Hepatocyte (in vitro differentiated cells): ENCODE results near the gene DPF3. TPM values are rescaled to one million over a fixed set of nuclear protein-coding genes. Genes with fewer than 3 reads are reported as not detected.
"Not testable (repeated sequence)": the region's sequence is repeated elsewhere in the genome, so short reads cannot be mapped to it uniquely, and the experiment has no call there.

Experiments
- DNase-seq: peaks from one replicate; pipeline ENCODE4 v3.0.0-alpha.2; 2016; ENCODE audit warnings: low spot score
- H2AFZ ChIP-seq: fragments of 200-600 bp; sonication (generic); 2 replicates; pipeline ENCODE4 v1.6.0; 2016; ENCODE audit warnings: antibody characterized with exemption, mild to moderate bottlenecking
- H3K27ac ChIP-seq: fragments of 200-600 bp; sonication (generic); 2 replicates; pipeline ENCODE4 v1.5.1; 2016; ENCODE audit warnings: mild to moderate bottlenecking
- H3K27me3 ChIP-seq: fragments of 200-600 bp; sonication (generic); 2 replicates; pipeline ENCODE4 v1.6.1; 2016
- H3K36me3 ChIP-seq: fragments of 200-600 bp; sonication (generic); replicated peaks from 2 replicates; pipeline ENCODE4 v1.5.1; 2016; ENCODE audit warnings: low read depth; ENCODE audit not compliant: insufficient read depth
- H3K4me1 ChIP-seq: fragments of 200-600 bp; sonication (generic); 2 replicates; pipeline ENCODE4 v1.5.1; 2016; ENCODE audit warnings: mild to moderate bottlenecking, moderate library complexity; ENCODE audit not compliant: insufficient read depth
- H3K4me2 ChIP-seq: fragments of 200-600 bp; sonication (generic); 2 replicates; pipeline ENCODE4 v1.6.0; 2016
- H3K4me3 ChIP-seq: fragments of 200-600 bp; sonication (generic); 2 replicates; pipeline ENCODE4 v1.5.1; 2016; ENCODE audit warnings: mild to moderate bottlenecking
- H3K79me2 ChIP-seq: fragments of 200-600 bp; sonication (generic); 2 replicates; pipeline ENCODE4 v1.6.0; 2017; ENCODE audit warnings: mild to moderate bottlenecking
- H3K9me2 ChIP-seq: fragments of 200-600 bp; sonication (generic); replicated peaks from 2 replicates; pipeline ENCODE4 v1.6.0; 2017; ENCODE audit warnings: mild to moderate bottlenecking; ENCODE audit not compliant: insufficient read depth
- H3K9me3 ChIP-seq: fragments of 200-600 bp; sonication (generic); 2 replicates; pipeline ENCODE4 v1.5.1; 2016; ENCODE audit warnings: low read depth, mild to moderate bottlenecking
- H4K20me1 ChIP-seq: fragments of 200-600 bp; sonication (generic); 2 replicates; pipeline ENCODE4 v1.6.0; 2016; ENCODE audit warnings: mild to moderate bottlenecking; ENCODE audit not compliant: insufficient read depth, poor library complexity, severe bottlenecking
- CTCF ChIP-seq: fragments of 200-600 bp; sonication (generic); IDR thresholded peaks from 2 replicates; pipeline ENCODE4 v1.5.1; 2016; ENCODE audit warnings: antibody characterized with exemption, mild to moderate bottlenecking; ENCODE audit not compliant: poor library complexity
- EZH2 ChIP-seq: fragments of 200-600 bp; sonication (generic); IDR thresholded peaks from 2 replicates; pipeline ENCODE4 v1.6.1; 2016; ENCODE audit warnings: antibody characterized with exemption, mild to moderate bottlenecking, borderline replicate concordance
- EZH2phosphoT487 ChIP-seq: fragments of 200-600 bp; sonication (generic); IDR thresholded peaks from one replicate; pipeline ENCODE4 v1.6.1; 2018; ENCODE audit warnings: antibody characterized with exemption, mild to moderate bottlenecking, low read depth, moderate library complexity; ENCODE audit not compliant: unreplicated experiment, severe bottlenecking
- WGBS: methylation state at CpG from one replicate; pipeline ENCODE4 v1.1.6; 2016; ENCODE audit warnings: low lambda C conversion rate; ENCODE audit errors: missing lambda C conversion rate; 5-methylcytosine and 5-hydroxymethylcytosine counted together
- polyA plus RNA-seq: library from polyadenylated mRNA; unstranded; fragments of >200 nt; fragmentation: Nextera tagmentation; extraction: Ambion mirVana; gene quantifications from 2 replicates; pipeline ENCODE4 v1.2.1, GENCODE V29; 2016
- total RNA-seq: library from RNA; depleted of rRNA; stranded (reverse); fragments of >200 nt; gene quantifications from 2 replicates; pipeline ENCODE4 v1.2.3, GENCODE V29; 2014

DPF3 gene
- total and polyA plus RNA-seq, 2 experiments from 2014 or later, result 0.21 to 0.47 TPM

GRCh38 chr14:72752034-72752412, 141.9 kb downstream of the DPF3 start:
- no peak overlapping the region for H2AFZ ChIP-seq
- H3K4me2 ChIP-seq, result no peak overlapping the region
- no peak overlapping the region for H3K4me3 ChIP-seq
- H3K27me3 ChIP-seq, result no peaks in the 10 kb centered on the region
- H3K4me1 ChIP-seq, result no peaks in the 10 kb centered on the region
- no peaks in the 10 kb centered on the region for H4K20me1 ChIP-seq
- TF ChIP-seq EZH2, result no peak
- TF ChIP-seq CTCF, result no peak
- TF ChIP-seq EZH2phosphoT487, result no peak
- H3K36me3 ChIP-seq, result no peaks in the 10 kb centered on the region
- H3K9me3 ChIP-seq, result no peaks in the 10 kb centered on the region
- no peak for DNase-seq
- no peak overlapping the region for H3K27ac ChIP-seq
- WGBS, result 90% methylated on average over 3 of the region's 3 CpGs
- H3K79me2 ChIP-seq, result no peaks in the 10 kb centered on the region
- no peaks in the 10 kb centered on the region for H3K9me2 ChIP-seq

GRCh38 chr14:72751276-72752033, 142.4 kb downstream of the DPF3 start:
- no peaks in the 10 kb centered on the region for H3K9me3 ChIP-seq
- no peak for DNase-seq
- no peak overlapping the region for H3K4me2 ChIP-seq
- no peak overlapping the region for H3K27ac ChIP-seq
- H3K9me2 ChIP-seq, result no peaks in the 10 kb centered on the region
- H3K4me1 ChIP-seq, result no peaks in the 10 kb centered on the region
- TF ChIP-seq EZH2 (no peak), CTCF (no peak), EZH2phosphoT487 (no peak)
- WGBS, result 92% methylated on average over 9 of the region's 9 CpGs
- H3K79me2 ChIP-seq, result no peaks in the 10 kb centered on the region
- no peaks in the 10 kb centered on the region for H4K20me1 ChIP-seq
- no peaks in the 10 kb centered on the region for H3K27me3 ChIP-seq
- H3K4me3 ChIP-seq, result no peak overlapping the region
- no peak overlapping the region for H2AFZ ChIP-seq
- H3K36me3 ChIP-seq, result no peaks in the 10 kb centered on the region

- not testable (repeated sequence) for H3K27ac ChIP-seq, H3K79me2 ChIP-seq, H3K4me3 ChIP-seq, H3K36me3 ChIP-seq, H4K20me1 ChIP-seq, H3K4me2 ChIP-seq, H3K9me2 ChIP-seq, H2AFZ ChIP-seq, H3K27me3 ChIP-seq, H3K9me3 ChIP-seq, H3K4me1 ChIP-seq, DNase-seq
- 97% methylated on average over 4 of the region's 4 CpGs for whole genome bisulfite sequencing
Observed at GRCh38 chr14:72748921-72749320, 145.0 kb downstream of the DPF3 start.

GRCh38 chr14:72747652-72748051, 146.2 kb downstream of the DPF3 start:
- Histone ChIP-seq H4K20me1 (no peaks in the 10 kb centered on the region), H3K4me2 (no peak overlapping the region), H2AFZ (no peak overlapping the region), H3K79me2 (no peaks in the 10 kb centered on the region), H3K27me3 (no peaks in the 10 kb centered on the region), H3K9me2 (no peaks in the 10 kb centered on the region), H3K4me1 (no peaks in the 10 kb centered on the region), H3K27ac (no peak overlapping the region), H3K36me3 (no peaks in the 10 kb centered on the region), H3K9me3 (no peaks in the 10 kb centered on the region), H3K4me3 (no peak overlapping the region)
- WGBS, result 63% methylated on average over 3 of the region's 3 CpGs
- DNase-seq, result no peak
- no peak for TF ChIP-seq CTCF
- TF ChIP-seq EZH2phosphoT487, result no peak
- TF ChIP-seq EZH2, result no peak
